Measurements from ENCODE around the gene TMSB10.

DNA sequence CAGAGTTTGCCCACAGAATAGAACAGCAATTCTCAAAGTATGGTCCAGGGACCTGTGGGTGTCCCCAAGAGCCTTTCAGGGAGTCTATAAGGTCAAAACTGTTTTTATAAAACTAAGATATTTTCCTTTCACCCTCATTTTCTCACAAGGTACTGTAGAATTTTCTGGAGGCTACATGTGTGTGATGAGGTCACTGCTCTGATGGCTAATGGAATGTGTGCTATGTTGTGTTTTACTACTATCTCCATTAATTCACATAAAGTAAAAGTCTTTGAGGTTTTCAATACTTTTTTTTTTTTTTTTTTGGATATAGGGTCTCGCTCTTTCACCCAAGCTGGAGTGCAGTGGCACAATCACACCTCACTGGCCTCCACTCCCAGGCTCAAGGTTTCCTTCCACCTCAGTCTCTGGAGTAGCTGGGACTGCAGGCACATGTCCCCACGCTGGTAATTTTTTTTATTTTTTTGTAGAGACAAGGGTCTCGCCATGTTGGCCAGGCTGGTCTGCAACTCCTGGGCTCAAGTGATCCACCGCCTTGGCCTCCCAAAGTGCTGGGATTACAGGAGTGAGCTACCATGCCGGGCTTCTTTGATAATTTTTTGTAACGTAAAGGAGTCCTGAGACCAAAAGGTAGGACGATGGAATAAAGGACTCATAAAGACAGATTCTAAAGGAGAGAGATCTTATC, 26.4 kb upstream of the TMSB10 start:
- TF ChIP-seq, protein P1, sequence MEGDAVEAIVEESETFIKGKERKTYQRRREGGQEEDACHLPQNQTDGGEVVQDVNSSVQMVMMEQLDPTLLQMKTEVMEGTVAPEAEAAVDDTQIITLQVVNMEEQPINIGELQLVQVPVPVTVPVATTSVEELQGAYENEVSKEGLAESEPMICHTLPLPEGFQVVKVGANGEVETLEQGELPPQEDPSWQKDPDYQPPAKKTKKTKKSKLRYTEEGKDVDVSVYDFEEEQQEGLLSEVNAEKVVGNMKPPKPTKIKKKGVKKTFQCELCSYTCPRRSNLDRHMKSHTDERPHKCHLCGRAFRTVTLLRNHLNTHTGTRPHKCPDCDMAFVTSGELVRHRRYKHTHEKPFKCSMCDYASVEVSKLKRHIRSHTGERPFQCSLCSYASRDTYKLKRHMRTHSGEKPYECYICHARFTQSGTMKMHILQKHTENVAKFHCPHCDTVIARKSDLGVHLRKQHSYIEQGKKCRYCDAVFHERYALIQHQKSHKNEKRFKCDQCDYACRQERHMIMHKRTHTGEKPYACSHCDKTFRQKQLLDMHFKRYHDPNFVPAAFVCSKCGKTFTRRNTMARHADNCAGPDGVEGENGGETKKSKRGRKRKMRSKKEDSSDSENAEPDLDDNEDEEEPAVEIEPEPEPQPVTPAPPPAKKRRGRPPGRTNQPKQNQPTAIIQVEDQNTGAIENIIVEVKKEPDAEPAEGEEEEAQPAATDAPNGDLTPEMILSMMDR (IDR thresholded peaks at IDR 0.05): no peak
- TF ChIP-seq POLR2A (IDR thresholded peaks at IDR 0.05): no peak
